Esophagus mucosa (tissue), 1 donor: ENCODE results near the gene INAFM2. TPM values are rescaled to one million over a fixed set of nuclear protein-coding genes. Genes with fewer than 3 reads are reported as not detected.

Experiments used
- ATAC-seq: fragments of 200-7000 bp; cut with Tn5 transposase; one replicate; pipeline ENCODE4 v1.9.1; 2020
- total RNA-seq: library from RNA; stranded (reverse); gene quantifications from one replicate; pipeline ENCODE4 v1.2.4, GENCODE V29; 2023
- donor health status: DM: yes; HTN: yes; CAD: no.

Gene INAFM2
- total RNA-seq, 1 donor from 2014 or later = 7.1 TPM

DNA sequence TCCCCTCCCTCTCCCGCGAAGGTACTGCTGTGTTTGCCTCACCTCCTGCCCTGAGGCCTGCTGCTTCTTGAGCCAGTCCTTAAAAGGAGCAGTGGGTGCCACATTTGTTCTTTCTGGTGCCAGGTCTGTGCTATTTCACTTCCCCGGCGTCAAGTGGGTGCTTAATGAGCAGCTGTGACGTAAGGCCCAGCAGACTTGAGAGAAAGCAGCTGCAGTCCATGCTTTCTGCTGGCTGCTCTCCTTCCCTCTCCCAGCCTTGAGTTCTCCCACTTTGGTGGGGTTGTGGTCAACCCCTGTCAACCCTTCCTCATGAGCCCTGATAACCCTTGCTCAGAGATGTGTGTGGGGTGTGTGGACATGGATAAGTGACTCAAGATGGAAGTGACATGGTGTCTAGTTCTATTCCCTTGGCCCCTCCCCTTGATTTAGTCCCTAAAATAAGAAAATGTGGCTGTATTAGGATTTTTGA, 6.9 kb downstream of the INAFM2 start:
- no peak for ATAC-seq

DNA sequence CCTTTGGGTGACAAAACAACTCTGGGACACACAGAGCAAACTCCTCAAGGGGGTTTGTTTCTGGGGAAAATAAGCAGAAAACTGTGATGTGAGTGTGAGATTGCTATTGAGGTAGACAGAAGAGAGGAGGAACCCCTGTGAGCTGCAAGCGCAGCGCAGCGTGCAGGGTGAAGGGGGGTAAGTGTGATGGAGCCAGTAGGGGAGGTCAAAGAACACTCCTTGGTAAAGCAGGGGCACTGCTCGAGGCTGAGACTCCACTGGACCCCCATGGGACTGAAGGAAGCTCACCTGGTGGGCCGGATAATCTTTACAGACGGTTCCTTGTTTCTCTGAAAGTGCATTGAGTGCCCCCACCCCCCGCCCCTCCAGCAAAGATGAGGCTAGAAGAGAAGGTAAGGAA, 7.5 kb downstream of the INAFM2 start:
- no peak for ATAC-seq

DNA sequence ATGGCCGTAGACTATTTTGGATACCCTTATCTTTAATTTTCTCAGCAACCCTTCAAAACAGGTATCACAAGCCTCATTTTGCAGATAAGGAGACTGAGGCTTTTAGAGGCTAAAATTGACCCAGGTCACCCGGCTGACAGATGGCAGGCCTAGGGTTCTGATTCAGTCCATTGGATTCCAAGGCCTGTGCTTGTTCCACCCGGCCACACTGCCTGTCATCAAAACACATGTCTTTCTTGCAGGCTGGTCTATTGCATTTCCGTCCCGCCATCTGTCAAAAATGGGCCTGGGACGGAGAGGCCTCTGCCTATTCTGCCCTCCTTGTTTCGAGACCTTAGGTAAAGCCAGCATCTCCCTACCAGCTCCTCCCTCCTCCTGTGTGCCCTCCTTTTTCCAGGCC, 8.1 kb downstream of the INAFM2 start:
- ATAC-seq = no peak

- no peak for ATAC-seq
Measured at GRCh38 chr15:40332113-40332781, 8.8 kb downstream of the INAFM2 start.

GRCh38 chr15:40333922-40334492, 10.5 kb downstream of the INAFM2 start:
- ATAC-seq = peak; percentile 38

GRCh38 chr15:40334541-40334940, 11.0 kb downstream of the INAFM2 start:
- ATAC-seq = no peak

DNA sequence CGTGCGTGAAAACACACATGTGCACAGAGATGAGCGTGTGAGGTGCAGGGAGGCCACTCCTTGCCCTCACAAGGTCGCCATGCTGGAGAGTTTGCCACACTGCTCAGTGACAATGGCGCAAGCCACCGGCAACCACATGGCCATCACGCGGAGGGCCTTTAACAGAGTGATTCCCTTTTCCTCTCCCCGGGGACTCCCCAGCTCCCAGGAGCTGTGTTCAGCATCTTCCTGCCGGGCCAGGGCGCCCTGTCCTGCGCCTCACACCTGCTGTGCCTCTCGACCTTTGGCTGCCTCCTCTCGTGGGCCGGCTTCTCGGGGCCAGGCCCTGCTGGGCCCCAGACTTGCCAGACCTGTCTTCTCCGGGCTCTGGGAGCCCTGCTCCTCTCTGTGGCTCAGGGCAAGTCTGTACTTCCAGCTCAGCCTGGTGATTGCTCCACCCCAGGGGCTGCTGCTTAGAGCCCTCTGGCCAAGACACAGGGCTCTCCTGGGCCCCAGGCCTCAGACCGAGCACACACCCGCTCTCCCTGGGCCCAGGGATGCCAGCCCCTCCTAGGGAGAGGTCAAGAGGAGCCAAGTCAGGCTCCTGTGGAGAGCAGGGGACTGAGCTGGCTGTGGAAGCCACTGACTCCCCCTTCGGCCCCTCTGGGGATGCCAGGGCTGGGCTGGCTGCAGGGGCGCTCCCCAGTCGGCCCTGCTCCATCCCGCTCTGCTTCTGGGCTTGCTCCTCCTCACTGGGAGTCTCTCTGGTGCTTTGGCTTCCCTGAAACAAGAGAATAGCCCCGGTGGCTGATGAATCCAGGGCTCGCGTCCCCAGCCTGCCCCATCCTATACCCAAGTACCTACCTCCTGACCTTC, 11.7 kb downstream of the INAFM2 start:
- peak; percentile 68 for ATAC-seq

DNA sequence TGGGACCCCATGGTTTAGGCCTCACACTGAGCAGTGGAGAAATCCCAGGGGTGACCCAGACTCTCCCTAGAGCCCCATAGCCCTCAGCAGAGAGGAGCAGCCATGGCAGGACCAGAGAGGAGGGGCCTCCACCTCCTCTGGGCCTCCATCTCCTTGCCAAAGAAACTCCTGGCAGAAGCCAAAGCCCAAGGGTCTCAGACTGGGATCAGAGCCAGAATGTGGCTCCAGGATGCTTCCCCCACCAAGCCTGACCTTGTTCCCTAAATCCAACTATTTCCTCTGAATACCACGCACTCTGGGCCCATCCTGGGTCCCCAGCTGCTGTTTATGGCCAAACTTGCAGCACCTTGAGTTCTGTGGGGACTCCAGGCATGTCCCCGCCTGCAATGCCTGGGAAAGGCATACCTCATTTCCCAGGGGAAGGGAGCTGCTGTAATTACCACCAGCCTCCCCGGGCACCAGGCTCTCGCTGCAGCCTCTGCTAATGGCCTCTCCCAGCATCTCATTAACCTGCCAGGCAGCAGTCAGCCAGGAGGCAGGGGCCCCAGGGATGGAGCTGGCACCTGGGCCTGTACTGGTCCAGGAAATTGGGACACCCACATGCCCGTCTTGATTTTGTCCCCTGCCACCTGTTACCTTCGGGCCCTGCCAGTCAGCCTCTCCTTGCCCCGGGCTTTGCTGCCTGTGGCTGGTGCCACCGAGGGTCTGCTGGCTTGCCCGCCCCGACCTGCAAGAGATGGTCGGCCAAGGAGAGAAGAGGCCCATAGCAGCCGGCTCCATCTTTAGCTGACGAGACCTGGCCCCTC, 12.6 kb downstream of the INAFM2 start:
- ATAC-seq = no peak

DNA sequence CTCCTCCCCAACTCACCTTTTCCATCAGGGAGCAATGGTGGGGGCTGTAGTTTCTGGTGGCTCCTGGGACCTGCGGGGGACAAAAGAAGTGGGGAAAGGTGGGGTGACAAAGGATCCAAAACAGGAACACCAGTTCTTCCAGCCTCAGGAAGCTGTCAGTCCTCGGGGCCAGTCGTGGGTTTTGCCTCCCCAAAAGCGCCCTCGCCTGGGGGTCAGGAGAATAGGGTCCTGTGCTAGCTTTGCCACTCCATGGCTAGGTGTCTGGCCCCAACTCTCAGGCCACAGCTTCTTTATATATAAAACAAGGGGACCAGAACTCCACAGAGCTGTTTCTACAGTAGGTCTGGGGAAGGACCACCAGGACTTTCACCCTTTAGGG, 13.2 kb downstream of the INAFM2 start:
- ATAC-seq = no peak

DNA sequence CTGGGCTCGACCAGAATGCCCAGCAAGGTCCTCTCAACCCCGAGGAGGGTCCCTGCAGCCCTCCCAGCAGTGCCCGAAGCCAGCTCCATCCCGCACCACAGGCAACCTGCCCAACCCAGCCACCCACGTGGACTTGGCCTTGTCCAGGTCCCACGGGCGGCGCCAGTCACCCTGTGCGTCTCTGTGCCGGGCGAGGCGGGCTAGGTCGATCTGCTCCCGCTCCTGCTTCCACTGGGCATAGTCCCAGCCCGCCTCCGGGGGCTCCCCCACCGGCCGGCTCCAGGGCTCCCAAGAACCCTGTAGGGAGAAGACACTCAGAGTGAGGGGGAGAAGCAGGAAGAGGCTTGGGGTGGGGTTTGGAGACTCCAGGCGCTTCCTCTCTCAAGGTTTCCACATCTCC, 14.1 kb downstream of the INAFM2 start:
- no peak for ATAC-seq

DNA sequence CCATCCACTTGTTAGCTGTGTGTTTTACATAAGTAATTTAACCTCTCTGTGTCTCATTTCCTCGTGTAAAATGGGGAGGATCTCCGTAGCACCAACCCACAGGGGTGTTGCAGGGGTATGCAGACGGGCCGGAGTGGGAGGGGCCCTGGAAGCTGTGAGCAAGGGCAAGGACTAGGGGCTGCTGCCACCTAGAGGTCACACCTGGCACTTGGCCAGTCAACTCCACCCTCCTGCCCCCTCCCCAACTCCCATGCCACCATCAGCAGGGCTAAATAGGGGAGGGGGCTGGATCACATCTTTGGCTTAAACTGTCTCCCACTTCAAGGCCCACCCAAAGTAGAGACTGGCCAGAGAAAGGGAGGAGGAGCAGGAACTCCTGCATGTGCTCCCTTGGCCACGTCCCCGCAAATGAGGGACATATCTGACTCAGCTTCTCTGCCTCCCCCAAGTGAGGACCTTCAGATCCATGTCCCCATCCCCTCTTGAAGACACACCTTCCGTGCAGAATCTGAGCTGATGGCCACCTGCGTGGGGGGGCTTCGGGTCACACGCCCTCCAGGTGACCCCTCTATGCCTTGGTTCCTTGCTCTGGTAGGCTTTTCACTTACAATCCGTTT, 14.7 kb downstream of the INAFM2 start:
- no peak for ATAC-seq

DNA sequence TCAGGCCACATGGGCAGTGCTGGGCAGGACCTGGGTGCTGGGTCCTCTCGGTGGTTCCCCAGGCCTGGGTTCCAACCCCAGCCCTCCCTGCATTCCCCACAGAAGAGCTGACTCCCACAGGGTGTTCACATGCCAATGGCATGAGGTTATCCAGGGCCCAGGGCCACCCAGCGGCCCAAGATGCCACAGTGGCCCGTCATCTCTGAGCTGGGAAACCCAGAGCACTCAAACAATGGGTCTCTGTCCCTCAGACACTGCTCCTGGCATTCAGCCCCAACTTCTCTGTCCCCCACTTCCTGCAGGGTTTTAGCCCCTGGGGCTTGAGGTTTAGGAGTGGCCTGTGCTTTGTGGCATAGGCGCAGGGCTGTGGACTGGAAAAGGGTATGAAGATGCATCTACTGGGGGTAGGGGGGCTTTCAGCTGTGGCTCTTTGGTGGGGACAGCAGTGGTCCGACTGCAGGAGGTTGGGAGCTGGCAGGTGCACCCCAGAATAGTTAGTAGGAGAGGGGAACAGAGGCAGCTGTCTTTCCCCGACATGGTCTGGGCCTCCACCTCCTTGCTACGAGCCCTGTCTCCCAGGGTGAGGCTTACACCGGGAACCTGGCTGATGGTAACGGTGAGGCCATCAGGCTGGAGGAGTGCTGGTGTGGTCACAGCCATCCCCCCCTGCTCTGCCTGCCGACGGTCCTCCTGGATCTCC, 15.6 kb downstream of the INAFM2 start:
- peak; percentile 19 for ATAC-seq

DNA sequence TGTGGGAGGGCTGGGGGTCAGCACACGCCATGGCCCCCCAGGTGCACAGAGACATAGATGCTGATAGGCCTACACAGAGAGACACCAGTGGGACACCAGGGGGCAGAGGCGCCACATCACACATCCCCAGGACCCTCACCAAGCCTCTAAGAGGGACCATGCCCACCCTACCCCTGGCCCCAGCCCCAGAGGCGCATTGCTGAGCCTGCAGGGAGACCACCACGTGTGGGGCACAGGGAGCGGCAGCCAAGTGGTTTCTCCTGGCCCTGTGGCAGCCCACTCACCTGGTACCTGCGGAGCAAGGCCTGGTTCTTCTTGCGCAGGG, 16.1 kb downstream of the INAFM2 start:
- ATAC-seq = no peak

DNA sequence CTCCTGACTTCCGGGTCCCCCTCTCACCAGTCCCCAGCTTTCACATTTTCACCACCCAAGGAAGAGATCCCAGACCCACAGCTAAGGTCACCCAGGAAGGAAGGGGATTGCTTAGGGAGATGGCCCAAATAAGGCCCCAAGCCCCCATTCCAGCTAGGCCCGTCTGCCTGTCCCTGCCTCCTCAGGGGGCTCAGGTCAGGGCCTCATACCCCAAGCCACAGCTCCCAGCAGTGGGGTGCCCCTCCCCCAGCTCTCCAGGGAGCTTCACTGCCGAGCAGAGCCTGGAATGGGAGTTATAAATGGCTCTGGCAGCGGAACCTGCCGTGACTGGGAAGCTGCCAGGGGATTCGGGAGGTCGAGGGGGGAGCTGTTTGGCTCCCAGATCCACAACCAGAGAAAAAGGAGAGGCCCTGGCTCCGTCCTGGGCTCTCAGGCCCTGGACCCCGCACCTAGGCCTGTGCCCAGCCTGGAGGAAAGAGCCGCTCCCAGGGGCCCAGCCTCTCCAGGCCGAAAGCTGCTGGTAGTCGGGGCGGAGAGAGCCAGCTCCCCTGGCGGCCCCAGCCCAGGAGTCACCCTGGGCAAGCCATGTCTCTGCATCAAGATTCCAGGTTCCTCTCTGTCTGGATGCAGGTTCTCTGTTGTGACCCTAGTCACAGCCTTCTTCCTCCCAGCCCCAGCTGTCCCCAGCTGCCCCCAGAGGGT, 16.7 kb downstream of the INAFM2 start:
- no peak for ATAC-seq

- peak; percentile 66 for ATAC-seq
Measured at GRCh38 chr15:40340740-40341400, 17.4 kb downstream of the INAFM2 start, which contains the start of gene CCDC9B. Gene CCDC9B (minus strand): TSS chr15:40340939. CDS start chr15:40340819, 120 bp downstream.

DNA sequence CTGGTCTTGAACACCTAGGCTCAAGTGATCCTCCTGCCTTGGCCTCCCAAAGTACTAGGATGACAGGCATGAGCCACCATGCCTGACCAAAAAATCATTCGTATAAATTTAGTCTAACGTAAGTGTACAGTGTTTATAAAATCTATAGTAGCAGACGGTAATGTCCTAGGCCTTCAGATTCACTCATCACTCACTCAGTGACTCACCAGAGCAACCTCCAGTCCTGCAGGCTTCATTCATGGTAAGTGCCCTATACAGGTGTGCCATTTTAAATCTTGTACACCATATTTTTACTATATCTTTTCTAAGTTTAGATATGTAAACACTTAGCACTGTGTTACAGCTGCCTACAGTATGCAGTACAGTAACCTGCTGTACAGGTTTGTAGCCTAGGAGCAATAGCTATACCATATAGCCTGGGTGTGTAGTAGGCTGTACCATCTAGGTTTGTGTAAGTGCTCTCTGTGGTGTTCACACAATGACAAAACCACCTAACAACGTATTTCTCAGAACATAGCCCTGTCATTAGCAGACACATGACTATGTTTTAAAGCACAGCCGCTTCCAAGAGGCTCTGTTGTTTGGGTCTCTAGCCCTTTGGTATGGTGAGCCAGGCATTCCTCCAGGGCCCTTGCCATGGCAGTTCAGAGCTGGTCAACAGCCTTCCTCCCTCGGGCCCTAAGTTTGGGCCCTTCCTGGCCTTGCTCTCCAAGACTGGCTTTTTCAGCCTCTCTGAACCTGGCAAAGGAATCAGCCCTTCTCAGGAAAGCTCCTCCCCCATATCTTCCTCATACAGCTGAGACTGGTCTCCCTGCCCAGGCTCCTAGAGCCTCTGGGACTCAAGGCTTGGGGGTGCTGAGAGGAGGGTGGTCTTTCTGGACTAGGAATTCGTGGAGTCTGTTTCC, 19.2 kb downstream of the INAFM2 start:
- ATAC-seq = peak; percentile 17

- ATAC-seq = peak; percentile 50
Measured at GRCh38 chr15:40343512-40343911, 20.0 kb downstream of the INAFM2 start.

DNA sequence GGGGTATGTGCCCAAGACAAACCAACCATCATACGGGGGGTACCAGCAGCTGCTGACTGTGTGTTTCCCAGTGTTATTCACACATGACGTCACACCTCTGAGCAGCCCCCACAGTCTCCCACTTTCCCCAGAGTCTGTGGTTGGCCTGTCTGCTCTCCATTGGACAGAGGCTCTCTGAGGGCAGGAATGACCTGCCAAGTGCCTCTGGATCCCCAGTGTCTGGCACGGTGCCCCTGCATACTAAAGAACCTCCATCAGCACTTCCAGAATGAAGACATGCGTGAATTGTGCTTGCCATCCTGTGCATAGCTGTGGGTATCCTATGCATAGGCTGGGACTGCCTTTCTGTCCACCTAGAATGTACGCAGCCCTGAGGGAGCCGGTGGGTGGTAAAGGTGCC, 20.7 kb downstream of the INAFM2 start:
- no peak for ATAC-seq

DNA sequence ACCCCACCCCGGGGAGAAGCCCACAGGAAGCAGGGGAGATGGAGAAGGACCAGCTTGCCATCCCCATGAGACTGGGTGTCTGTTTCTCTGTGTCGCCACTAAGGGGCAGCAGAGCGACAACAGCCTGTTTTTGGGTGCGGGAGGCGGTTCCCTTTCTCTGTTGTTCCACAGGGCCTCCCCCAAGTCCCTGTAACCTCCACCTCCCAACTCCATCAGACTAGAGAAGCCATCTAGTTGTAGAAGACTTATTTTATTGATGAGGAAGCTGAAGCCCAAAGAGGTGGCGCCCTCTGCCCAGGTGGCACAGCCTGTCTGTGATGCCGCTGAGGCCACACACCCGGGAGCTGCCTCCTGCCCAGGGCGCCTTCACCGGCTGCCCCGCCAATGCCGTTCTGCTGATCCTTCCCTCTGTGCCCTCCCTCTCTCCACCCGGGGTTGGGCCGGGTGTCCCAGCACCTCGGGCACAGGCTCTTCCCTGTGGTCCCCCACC, 21.2 kb downstream of the INAFM2 start:
- peak; percentile 12 for ATAC-seq
